HS-27A (cell line): ENCODE measurements around the gene STK24.
"Not testable (repeated sequence)": the region's sequence is repeated elsewhere in the genome, so short reads cannot be mapped to it uniquely, and the experiment has no call there.

ENCODE experiments used
- DNase-seq: peaks from one replicate; pipeline ENCODE4 v3.0.0-alpha.2; 2012; ENCODE audit warnings: low read depth, missing footprints

The STK24 gene

DNA sequence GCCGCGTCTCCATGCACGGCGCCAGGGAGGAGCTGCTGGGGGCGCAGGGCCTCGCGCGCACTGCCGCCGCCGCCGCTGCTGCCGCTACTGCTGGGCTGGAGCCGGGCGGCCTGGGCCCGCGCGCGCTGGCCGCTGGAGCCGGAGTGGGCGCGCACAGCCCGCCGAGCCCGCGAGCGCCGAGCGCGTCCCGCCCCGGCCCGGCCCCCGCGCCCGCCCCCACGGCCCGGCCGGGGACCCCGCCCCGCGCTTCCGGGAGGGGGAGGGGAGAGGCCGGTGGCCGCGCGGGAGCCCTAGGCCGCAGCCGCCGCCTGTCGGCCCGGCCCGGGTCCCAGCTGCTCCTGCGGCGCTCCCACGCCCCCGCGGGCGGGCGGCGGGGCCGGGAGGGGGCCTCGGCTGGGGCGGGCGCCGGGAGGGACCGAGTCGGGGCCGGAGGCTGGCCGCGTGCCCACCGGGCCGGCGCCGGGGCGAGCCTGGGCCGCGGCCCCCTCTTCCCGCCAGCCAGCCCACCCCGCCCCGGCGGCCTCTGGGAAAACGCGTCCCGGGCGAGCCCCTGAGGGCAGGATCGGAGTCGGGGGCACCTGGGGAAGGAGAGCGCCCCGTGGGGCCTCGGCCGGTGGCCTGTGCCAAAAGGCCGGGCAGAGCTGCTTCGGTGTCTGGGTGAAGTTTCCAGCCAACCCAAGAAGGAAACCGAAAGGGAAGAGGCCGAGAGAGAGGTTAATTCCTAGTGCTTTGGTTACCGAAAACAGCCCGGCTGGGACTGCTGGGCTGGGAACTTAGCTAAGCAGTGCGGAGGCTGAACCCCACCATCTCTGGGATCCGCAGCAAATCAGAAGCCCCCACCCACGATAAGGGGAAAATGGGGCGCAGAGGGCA lies at the start of gene STK24:
Gene STK24, minus strand, starts transcription at position 145 of the 873 bp plus-strand sequence. CDS start 321 bp downstream, outside the sequence.
- no peak for DNase-seq

DNA sequence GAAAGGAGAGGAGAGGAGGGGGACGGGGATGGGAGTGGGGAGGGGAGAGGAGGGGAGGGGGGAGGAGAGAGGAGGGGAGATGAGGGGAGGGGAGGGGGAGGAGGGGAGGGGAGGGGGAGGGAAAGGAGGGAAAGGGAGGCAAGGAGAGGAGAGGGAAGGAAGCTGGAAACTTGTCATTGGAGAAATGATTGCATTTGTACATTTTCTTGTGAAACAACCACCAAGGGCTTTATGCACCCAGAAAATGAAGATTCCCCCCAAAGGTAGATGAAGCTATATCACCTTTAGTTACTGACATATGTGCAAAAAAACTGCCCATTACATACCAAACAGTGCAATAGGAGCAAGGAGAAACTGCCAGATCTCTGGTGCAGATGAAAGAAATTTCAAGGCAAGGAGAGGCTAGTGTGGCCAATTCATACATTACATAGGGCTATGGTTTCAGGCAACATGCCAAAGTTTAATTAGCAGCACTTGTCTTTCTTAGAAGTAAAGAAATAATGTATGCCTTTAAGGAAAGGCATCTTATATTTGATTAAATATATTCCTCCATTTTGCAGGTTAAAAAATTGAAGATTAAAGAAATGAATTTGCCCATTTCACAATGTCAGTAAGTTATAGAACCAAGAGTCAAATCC lies 49.5 kb upstream of the STK24 start:
- DNase-seq: no peak

DNA sequence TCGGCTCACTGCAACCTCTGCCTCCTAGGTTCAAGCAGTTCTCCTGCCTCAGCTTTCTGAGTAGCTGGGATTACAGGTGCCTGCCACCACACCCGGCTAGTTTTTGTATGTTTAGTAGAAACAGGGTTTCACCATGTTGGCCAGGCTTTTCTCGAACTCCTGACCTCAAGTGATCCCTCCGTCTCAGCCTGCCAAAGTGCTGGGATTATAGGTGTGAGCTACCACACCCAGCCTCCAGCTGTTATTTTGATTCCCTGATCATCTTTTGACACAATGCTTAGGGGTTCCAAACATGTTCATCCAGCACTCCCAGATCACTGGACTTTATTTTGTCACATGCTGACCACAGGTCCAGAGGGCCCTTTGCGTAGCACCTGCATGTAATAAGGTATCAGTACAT lies 47.7 kb upstream of the STK24 start:
- DNase-seq: not testable (repeated sequence)

DNA sequence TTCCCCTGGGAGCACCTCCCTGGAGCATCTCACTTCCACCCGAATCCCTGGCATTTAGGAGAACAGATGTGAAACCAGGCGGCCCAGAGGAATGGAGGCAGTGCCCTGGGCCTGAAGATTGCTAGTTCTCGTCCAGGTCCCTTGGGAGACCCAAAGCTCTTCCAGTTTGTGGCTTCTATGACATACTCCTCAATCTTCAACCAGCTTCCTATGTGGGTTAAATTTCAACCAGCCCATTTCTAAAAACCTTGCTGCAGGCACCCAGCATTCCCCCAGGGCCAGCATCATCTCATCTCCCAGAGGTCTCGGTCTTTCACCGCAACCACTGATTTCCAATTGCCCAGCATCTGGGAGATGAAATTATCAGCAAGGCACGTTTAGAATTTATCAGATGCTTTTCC lies 46.0 kb upstream of the STK24 start:
- DNase-seq: no peak

DNA sequence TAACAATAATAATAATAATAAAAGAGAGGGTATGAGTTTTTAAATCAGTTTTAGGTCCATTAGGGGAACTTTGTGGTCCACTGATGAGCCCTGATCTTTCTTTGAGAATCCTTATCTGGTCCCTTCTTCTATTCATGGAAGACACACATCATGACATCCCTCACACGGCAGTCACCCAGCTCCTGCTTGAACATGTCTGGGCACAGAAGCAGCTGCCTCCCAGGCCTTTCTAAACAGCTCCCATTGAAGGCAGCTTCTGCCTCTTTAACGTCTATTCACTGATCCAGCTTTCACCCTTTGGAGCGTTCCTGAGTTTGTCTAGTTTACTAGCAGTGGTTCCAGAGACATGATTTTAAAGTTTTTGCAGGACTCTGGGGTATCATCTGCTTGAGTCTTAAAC lies 42.6 kb upstream of the STK24 start:
- no peak for DNase-seq

DNA sequence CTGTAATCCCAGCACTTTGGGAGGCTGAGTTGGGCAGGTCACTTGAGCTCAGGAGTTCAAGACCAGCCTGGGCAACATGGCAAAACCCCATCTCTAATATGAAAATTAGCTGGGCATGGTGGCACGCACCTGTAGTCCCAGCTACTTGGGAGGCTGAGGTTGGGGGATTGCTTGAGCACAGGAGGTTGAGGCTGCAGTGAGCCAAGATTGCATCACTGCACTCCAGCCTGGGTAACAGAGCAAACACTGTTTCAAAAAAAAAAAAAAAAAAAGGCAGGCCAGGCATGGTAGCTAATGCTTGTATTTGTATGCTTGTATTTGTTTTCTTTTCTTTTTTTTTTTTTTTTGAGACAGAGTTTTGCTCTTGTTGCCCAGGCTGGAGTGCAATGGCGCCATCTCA lies 38.7 kb upstream of the STK24 start:
- DNase-seq: not testable (repeated sequence)

DNA sequence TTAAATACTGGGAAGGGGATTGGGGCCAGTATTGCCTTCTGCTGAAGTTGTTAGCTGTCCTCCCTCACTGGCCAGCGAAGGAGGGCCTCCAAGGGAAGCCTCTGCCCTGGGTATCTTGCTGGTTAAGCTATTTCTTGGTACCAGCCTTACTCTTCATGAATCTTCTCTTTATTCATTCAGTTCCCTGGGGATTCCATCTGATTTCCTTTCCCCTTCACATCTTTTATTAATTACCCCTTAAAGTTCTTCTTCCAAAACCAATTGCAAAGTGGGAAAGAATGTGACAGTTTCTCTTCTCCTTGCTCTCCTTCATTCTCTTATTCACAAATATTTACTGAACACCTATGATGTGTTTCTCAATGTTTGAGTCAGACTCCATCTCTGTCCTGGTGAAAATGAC lies 36.7 kb upstream of the STK24 start:
- DNase-seq: no peak

DNA sequence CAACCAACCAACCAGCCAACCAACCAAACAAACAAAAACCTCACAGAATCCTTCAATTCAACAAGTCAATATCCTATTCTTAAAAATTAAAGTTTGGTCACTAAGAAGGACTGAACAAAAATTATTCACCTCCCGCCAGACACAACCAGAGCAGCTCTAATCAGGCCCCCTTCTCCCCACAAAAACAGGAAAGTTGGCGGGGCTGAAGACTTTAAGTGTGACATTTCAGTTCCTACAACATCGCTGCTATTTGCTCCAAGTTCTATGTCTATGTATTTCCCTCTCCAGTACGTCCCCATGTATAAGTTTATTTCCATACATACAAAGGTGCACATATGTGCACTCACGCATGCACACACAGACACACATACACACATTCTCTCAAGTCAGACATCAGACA lies 32.8 kb upstream of the STK24 start:
- DNase-seq: no peak

DNA sequence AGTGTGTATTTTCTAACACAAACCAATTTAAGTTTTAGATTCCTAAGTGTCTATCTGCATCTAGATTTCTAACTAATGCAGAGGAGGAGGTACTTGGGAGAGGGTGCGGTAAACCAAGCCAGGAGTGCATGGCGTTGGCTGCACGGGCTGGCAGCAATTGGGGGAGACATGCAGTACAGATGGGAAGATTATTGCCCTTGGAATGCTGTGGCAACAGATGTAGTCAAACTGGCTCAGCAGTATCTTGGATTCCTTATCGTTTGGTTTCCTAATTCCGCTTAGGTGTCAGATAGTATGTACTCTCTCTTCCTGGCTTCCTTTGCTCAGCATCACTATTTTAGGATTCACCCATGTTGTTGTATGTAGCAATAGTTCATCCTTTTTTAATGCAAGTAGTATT lies 29.4 kb upstream of the STK24 start:
- DNase-seq: no peak

DNA sequence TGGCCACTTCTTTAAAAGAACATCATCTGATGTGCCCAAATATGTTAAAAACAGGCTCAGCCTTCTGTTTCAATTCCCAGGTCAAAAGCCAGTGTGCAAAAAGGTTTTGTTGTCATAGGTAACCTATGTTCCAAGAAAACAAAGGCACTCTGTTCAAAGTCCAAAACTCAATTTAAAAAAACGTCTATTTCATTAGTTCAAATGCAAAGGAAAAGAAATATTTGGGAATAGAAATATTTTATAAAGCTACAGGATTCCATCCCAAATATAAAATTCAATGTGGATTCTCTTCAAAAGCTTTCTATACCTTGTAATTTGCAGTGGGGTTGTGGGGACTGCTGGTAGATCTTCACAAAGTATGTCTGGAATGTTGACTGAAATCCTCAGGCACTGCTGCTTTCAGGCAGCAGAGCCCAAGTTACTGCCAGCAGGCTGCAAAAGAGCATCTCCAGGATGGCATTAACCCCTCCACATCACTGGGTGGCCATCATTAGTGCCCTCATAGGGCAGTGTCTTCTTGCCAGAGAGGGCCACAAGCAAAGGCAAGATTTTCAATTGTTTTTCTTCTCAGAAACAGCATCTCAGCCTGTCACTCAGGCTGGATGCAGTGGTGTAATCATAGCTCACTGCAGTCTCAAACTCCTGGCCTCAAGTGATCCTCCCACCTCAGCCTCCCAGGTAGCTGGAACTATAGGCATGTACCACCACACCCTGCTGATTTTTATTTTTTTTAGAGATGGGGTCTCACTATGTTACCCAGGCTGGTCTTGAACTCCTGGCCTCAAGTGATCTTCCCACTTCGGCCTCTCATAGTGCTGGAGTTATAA lies 22.8 kb upstream of the STK24 start:
- no peak for DNase-seq

DNA sequence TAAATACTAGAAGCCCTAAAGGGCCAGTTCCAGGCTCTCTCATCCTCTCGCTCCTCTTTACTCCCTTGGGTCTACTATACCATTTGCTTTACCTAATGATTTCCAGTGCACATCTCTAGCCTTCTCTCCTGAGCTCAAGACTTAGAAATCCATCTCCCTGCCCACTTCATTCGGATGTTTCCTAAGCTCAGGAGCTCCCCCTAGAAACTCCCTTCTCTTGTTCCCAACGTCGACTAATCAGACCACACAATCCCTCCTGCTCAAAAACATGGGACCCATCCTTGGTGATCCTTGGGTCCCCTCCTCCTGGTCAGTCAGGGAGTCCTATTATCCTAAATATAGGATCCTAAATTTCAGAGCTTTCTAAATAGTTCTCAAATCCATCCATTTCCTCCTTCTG lies 21.1 kb upstream of the STK24 start:
- no peak for DNase-seq

DNA sequence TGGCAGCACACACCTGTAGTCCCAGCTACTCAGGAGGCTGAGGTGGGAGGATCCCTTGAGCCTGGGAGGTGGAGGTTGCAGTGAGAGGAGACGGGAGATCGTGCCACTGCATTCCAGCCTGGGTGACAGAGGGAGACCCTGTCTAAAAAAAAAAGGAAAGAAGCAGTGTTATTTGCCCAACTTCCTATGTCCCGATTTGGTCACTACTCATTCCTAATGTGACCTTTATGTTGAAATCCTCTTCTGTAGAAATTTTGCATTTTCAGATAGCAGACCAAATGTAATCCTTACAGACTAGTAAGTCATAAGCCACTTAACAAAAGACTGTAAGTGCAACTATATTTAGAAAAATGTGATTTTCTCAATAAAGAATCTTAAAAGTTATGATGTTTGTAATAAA lies 18.2 kb upstream of the STK24 start:
- DNase-seq: no peak

DNA sequence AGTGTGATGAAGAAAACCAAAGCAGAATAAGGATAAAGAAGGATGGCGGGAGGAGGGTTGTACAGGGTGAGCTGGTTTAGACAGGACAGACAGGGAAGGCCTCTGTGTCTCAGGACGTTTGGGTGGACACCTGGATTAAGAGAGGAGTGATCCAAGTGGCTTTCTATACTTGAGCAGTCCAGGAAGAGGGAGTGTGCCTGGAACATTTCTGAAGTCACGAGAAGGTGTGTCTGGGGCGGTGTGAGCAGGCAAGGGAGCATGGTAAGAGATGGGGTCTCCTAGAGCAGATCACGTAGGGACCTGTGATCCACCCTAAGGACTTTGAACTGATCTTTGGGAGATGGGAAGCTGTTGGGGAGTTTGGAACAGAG lies 15.4 kb upstream of the STK24 start:
- no peak for DNase-seq

DNA sequence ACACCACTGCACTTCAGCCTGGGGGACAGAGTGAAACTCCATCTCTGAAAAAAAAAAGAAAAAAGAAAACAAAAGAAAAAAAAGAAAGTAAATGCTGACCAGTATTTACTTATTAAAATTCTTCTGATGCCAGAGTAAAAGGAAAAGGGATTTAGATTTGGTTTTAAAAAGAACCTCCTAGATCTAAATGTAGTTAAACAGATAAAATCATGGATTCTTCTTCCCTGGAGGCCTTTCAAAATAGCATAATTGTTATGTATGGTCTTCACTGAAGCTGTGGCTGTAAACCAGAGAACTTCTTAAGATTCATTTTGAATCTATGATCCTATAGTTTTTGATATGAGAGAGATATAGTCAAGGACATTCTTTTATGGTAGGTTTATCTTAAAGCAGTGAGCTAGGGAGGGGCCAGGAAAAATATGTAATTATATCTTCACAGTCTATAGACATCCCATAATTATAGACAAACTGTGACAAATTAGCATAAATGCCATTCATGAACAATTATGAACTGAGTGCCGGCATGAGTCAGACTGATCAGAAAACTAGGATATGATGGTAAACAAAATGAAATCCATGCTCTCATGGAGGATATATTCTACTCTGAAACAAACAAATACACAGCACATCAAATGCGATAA lies 14.9 kb upstream of the STK24 start:
- DNase-seq: no peak

DNA sequence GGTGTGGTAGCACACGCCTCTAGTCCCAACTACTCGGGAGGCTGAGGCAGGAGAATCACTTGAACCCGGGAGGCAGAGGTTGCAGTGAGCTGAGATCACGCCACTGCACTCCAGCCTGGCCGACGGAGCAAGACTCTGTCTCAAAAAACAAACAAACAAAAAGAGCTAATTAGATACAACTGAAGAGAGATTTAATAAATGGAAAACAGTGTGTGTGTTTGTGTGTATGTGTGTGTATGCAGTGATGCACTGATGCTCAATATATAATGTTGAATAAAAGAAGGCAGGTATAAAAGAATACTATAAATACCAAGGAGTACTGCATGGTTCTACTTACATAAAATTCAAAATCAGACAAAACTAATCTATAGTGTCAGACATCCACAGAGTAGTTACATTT lies 13.6 kb upstream of the STK24 start:
- DNase-seq: not testable (repeated sequence)

DNA sequence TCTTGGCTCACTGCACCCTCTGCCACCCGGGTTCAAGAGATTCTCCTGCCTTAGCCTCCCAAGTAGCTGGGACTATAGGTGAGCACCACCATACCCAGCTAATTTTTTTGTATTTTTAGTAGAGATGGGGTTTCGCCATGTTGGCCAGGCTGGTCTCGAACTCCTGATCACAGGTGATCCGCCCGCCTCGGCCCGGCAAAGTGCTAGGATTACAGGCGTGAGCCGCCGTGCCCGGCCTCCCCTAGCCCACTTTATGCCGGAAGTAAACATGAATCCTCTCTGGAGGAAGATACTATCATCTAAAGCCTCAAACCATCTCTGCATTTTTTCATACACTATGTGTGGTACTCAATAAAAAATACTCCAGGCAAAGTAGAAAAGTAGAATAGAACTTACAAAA lies 12.6 kb upstream of the STK24 start:
- not testable (repeated sequence) for DNase-seq

DNA sequence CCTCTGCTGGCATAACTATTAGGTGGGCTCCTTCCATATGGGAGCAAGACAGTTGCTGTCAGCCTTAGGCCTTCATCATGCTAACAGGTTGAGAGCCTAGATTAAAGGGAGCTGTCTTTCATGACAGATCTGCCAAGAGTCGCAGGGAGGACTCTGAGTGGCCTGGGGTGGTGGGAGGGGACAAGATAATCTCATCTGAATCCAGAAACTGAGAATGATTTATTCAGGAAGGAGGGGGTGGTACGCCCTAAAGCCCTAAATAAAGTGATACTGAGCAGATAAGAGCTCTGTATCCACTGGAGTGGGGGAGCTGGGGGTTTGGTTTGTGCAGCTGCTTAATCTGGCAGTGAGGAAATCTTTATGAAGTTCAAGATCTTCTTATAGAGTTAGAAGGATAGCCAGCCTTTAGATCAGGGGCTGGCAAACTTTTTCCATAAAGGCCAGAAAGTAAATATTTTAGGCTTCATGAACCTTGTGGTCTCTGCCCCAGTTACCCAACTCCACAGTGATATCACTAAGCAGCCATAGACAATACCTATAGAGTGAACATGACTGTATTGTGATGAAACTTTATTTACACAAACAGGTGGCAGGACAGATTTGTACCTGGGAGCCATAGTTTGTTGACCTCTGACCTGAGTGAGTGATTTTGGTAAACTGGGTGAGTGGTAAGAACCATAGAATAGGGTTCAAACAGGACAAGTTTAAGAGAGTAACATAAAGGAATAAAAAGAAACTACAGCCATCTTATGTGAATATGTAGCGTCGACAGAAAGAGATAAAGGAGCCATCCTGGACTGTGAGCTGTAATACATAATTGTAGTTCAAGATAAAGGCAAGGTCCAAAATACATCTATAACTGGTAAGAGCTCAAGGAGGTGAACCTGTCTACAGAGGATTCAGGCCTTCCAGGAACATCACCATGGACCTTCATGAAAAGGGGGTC lies 9.8 kb upstream of the STK24 start:
- no peak for DNase-seq

DNA sequence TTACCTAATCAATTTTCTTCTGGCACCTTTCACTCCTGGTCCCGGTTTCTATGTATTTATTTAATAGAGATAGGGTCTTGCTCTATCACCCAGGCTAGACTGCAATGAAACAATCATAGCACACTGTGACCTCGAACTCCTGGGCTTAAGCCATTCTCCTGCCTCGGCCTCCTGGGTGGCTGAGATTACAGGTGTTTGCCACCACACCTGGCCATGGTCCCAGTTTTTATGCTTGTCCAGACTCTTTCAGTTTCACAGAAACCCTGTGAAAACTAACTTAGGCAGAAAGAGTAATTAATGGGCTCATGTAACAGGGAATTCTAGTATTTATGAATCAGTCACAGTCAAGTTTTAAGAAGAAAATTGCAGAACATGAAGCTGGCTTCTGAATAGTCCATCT lies 9.0 kb upstream of the STK24 start:
- DNase-seq: no peak

DNA sequence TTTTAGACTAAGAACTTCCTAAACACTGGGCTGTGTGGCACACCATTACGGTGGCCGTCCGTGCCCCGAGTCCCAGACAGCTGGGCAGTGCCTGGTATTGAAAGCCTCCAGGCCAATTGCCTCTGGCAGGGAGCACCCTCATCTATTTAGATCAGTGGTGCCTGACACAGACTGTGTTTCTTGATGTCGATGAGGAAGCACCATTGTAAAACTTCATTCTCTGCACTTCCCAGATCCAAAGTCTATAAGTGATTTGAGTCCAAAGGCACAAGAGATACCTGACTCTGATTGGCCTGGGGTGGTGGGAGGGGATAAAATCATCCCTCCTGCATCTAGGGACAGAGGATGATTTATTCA lies 8.5 kb upstream of the STK24 start:
- no peak for DNase-seq

DNA sequence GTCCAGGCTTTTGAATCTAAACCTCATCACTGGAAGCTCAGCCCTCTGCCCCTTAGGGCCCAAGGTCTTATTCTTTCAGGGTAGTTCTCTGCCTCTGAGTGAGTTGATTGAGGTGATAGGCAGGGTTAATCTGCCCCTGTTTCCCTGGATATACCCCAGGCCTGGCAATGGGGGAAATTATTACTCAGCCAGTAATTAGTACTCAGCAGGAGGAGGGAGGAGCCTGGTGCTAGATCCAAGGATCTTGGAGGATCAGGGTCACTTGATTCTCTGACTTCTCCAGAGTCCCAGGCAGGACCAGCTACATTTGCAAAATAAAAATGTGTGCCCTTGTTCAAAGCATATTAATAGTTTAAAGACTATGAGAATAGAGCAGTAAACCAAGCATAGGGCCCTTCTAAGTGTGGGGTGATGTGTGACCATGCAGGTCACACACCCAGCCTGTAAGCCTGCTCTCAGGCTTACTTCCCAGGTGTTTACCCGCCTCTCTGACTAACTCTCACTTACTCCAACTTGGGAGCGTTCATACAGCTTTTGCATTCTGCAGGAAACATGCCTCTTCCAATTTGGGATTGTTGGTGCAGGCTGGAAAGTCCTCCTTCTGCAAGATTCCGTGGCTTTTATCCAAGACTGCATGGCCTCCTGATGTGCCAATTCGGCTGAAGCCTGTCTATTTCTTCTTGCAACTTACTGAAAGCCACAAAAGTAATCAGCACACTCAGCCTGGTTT lies 7.9 kb upstream of the STK24 start:
- DNase-seq: no peak

DNA sequence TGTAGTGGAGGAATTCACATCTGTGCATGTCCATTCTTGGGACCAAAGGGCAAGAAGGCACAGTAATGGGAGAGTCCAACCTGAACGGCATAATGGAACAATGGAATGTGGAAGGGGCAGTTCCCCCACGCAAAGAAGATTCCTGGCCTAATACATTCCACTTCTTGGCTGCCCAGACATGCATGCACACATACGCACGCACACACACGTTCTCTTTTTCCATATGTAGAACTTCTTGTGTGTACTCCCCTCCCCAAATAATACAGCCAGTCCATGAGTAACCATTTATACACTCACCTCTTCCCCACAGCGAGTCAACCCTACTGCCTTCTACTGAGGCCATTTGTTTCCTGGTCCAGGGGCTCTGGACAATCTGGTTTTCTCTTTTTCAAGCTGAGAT lies 6.0 kb upstream of the STK24 start:
- DNase-seq: no peak
